ENCODE data around the gene TBCC.
"Not testable (repeated sequence)": the region's sequence is repeated elsewhere in the genome, so short reads cannot be mapped to it uniquely, and the experiment has no call there.

The TBCC gene

DNA sequence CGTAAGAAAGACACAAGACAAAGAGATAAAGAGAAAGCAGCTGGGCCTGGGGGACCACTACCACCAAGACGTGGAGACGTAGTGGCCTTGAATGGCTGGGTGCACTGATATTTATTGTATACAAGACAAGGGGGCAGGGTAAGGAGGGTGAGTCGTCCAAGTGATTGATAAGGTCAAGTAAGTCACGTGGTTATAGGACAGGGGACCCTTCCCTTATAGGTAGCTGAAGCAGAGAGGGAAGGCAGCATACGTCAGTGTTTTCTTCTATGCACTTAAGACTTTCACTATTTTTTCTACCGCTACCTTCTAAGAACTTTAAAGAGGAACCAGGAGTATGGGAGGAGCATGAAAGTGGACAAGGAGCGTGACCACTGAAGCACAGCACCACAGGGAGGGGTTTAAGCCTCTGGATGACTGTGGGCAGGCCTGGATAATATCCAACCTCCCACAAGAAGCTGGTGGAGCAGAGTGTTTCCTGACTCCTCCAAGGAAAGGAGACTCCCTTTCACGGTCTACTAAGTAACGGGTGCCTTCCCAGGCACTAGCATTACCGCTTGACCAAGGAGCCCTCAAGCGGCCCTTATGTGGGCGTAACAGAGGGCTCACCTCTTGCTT lies 11.9 kb downstream of the TBCC start:
- DNase-seq (ENCODE audit: low read depth): not testable (repeated sequence)

DNA sequence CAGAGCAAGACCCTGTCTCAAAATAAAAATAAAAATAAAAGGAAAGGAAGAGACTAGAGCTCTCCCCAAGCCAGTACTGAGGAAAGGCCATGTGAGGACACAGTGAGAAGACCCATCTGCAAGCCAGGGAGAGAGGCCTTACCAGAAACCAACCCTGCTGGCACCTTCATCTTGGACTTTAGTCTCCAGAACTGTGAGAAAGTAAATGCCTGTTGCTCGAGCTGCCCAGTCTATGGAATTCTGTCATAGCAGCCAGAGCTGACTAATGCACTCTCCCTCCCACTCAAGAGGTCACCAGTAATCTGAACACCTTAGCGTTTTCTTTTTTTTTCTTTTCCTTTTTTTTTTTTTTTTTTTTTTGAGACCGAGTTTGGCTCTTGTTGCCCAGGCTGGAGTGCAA lies 16.2 kb downstream of the TBCC start:
- DNase-seq (ENCODE audit: low read depth): no peak

DNA sequence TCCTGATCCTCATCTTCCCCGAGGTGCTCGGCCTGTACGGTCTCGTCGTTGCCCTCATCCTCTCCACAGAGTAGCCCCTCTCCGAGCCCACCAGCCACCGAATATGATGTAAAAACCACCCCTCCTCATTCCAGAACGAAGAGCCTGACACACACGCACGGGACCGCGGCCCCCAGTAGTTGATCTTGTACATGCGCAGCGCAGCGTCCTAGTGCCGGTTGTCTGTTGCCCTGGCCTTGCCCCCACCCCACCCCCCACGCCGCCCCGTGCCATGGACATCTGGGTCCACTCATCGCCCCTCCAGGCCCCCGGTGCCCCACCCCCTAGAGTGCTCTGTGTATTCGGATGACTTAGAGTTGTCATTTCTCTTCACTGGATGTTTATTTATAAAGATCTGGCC lies 18.3 kb downstream of the TBCC start:
- no peak for DNase-seq (ENCODE audit: low read depth)

DNA sequence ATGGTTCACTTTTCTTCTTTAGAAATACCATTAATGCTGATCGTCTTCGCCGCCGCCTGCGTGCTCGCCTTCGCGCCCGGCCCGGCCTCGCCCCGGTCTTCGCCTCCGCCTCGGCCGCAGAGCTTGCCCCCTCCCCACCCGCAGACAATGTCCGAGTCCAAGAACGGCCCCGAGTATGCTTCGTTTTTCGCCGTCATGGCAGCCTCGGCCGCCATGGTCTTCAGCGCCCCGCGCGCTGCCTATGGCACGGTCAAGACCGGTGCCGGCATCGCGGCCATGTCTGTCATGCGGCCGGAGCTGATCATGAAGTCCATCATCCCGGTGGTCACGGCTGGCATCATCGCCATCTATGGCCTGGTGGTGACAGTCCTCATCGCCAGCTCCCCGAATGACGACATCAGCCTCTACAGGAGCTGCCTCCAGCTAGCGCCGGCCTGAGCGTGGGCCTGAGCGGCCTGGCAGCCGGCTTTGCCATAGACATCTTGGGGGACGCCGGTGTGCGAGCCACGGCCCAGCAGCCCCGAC lies 18.8 kb downstream of the TBCC start:
- no peak for DNase-seq (ENCODE audit: low read depth)

DNA sequence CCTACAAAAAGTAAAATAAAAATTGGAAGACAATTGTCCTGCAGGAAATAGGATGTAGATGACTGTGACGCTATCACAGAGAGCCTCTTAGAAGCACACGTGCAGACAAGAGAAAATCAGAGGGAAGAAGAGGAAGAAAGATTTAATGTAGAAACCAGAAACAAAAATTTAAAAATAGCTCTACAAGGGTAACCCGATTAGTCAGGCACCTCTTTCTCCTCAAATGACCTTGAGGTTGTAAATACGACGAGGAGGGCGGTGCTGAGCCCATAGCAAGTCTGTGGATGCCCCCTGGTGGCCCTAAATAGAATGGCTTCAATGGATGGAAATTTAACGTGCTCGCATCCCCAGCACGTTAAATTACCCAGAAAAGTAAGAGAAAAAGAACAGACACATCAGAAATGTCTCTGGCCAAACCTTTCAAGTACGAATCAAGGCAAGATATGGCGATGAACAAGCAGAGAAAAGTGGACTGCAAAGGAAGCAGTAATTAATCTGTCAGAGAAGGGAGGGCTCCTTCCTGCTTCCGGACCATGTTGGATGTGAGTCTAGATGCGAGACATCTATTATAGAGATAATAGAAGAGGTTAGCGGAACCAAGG lies 19.3 kb downstream of the TBCC start:
- DNase-seq (ENCODE audit: low read depth): peak; percentile 55

DNA sequence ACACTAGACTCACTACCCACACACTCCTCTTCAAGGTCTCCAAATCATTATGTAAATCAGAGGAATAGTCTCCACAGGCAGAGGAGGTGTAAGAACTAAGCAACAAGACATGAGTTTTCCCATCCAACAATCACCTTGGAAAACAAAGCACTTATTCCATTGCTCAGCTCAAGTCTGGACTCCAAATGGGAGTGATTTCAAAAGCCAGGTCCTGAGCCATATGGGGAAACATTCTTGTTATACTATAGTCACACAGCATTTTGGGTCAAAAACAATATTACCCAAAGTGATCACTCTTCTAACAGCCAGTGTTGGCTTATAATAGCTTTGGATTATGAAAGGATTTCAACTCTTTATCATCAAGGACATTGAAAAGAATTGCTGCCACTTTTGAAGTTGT lies 19.9 kb downstream of the TBCC start:
- no peak for DNase-seq (ENCODE audit: low read depth)

DNA sequence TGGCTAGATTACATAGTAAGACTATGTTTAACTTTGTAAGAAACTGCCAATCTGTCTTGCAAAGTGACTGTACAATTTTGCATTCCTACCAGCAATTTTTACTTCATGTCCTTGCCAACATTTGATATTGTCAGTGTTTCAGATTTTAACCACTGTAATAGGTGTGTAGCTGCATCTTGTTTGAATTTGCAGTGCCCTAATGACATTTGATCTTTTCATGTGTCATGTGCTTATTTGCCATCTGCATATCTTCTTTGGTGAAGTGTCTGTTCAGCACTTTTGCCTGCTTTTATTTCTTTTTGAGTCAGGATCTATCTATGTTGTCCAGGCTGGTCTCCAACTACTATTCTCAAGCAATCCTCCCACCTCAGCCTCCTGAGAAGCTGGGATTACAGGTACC lies 21.1 kb downstream of the TBCC start:
- DNase-seq (ENCODE audit: low read depth): no peak

DNA sequence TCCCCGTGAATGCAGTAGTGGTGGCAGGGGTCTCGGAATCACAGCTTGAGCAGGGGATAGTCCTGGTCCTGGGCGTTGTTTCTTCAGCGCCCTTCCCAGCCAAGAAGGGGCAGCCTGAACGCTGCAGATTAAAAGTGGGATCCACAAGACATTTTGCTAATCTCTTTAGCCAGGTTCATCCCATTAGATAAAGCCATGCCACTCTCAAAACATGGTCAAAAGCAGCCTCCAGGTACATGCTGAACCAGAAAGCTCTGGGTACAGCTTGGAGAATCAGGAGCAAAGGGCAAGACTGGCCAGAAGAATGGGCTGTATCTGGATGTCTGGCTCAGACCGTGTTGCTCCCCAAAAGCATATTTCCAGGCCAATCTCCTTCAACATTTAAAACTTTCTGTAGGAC lies 23.4 kb downstream of the TBCC start, which contains the start of gene PRPH2:
Gene PRPH2, minus strand, starts transcription at position 101 of the 400 bp plus-strand sequence. CDS start 263 bp downstream, outside the sequence.
- no peak for DNase-seq (ENCODE audit: low read depth)

DNA sequence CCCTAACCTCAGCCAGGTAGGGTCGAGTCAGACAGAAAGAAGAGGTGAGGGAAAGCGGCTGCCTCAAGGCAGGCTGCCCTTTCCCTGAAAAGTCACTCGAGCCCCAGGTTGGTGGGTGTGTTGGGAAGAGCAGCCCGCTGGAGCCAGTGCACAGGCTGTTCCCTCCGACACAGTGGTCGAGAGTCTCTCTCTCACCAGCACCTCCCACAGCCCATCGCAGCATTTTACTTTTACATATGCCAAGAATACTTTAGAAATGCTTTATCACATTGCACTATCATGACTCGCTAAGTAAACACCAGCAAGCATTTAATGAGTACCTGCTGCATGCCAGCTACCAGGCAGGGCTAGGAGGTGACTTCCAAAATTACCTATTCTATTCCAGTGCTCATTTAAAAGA lies 25.2 kb downstream of the TBCC start:
- DNase-seq (ENCODE audit: low read depth): no peak

DNA sequence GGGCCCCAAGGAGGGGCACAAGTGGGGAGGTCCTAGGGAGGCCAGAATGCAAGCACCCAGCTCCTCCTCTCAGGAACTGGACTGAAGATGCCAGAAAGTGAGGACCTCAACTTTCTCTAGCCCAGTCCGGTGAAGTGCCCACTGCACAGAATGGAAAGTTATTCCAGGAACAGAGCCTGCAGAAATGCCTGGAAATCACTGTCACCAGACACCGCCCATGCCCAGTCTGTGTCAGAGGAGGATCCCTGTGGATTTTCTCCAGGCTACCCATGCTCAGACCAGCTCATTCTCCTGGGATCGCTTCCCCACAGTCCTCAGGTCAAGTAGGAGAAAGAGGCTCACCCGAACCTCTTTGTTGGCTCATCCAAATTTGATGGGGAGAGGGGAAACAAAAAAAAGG lies 30.0 kb downstream of the TBCC start:
- no peak for DNase-seq (ENCODE audit: low read depth)

DNA sequence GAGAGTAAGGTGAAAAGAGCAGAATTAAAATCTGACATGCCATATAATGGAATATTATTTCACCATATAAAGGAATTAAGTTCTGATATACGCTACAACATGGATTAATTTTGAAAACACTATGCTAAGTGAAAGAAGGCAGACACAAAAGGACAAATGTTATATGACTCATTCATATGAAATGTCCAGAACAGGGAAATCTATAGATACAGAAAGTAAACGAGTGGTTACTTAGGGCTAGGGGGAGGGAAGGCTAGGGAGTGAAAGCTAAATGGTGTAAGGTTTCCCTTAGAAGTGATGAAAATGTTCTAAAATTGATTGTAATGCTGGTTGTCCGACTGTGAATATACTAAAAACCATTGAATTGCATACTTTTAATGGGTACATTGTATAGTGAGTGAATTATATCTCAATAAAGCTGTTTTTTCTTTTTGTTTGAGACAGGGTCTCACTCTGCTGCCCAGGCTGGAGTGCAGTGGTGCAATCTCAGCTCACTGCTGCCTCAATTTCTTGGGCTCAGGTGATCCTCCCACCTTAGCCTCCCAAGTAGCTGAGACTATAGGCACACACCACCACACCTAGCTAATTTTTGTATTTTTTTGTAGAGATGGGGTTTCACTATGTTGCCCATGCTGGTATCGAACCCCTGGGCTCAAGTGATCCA lies 31.7 kb downstream of the TBCC start:
- no peak for DNase-seq (ENCODE audit: low read depth)

DNA sequence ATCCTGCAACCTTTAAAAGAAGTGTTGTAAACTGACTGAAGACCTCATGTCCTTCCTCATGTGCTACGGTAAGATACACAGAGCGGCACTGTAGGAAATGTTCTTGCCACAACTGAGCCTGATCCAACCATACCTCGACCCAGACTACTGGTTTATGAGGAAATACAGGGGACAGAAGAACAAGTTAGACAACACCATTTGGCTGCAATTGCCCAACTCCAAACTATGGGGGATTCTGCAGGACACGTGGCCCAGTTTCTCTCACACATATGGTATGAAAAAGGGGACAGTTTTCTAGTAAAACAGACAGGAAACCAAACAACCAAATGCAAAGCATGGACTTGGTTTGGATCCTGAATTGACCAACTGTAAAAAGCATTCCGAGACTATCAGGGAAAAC lies 34.0 kb downstream of the TBCC start:
- DNase-seq (ENCODE audit: low read depth): no peak

DNA sequence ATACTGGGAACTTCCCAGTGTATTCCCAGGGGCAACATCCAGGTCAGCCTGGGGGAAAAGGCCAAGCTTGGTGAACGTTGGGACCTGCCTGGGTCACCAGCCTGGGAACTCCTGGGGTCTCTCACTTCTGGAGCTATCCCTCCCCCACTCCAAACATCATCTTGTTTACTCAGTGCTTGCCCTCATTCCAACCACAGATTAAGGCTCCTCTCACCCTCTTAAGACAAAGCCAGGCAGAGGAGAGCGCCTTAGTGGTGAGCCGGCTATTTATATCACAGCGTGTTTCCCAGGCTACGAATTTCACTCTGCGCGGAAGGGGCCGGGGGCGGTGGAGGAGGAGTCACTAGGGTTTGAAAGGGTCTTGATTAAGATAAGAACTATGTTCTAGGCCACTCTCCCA lies 35.6 kb downstream of the TBCC start:
- no peak for DNase-seq (ENCODE audit: low read depth)

DNA sequence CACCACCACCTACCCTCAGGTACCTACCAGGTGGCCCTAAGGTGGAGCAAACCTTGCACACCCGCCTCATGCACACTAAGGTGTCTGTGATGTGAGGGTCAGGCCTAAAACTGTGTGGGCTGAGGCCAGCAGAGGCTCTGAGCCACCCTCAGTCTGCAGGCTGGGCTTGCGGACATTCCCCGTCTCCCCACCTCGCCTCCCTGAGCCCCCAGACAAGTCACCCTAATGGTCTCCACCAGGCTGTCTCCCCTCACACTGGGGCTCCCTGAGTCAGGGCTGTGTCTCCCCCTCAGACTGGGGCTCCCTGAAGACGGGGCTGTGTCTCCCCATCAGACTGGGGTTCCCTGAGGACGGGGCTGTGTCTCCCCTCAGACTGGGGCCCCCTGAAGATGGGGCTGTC lies 36.0 kb downstream of the TBCC start:
- DNase-seq (ENCODE audit: low read depth): no peak

DNA sequence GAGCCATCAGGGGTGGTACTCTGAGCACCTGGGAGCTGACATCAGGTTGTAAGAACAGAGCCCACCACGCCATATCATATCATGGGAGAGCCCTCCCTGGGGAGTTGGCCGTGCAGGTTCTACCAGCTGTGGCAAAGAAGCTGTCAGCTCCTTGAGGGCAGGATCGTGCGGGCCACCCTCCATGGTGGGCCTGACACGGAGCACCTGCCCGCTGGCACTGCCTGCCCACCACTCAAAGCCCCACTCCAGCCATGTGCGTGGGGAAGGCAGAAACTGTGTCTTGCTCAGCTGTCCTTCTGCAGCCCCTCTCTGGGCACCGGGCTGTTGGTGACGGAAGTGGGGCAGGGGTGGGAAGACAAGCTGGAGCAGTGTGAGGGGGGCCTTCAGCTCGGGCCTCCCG lies 37.8 kb downstream of the TBCC start:
- DNase-seq (ENCODE audit: low read depth): no peak

DNA sequence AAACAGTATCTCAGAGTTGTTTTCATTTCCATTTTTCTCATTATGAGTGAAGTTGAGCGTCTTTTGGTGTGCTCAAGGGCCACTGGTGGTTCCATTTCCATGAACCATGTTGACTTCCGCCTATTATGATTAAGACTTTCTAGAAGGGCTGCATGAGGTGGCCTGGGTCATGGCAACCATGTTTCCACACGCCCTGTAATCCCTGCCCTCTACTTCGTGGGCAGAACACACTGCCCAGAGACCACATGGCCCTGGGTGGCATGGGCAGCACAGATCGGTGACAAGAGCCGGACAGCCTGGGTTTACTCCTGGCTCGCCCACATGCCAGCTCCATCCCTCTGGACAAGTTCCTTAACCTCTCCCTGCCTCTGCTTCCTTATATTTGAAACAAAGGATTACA lies 38.3 kb downstream of the TBCC start:
- no peak for DNase-seq (ENCODE audit: low read depth)

DNA sequence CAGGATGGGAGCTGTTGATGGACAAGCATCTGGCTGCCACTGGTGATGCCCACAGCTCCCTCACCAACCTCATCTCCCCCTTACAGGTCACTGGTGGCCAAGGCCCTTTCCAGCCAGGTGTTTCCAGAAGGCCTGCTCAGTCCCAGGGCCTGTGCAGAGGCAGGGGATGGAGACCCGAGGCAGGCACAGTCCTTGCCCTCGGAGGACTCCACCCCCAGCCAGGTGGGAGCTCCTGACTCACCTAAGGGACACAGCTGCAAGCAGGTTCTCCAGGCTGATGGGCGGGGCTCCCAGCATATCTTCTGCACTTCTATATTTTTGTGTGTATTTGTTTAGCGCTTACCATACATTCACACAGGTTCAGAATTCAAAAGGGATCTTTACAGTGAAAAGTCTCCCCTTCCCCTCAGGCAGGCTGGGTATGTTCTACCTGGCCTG lies 40.9 kb downstream of the TBCC start:
- DNase-seq (ENCODE audit: low read depth): no peak

DNA sequence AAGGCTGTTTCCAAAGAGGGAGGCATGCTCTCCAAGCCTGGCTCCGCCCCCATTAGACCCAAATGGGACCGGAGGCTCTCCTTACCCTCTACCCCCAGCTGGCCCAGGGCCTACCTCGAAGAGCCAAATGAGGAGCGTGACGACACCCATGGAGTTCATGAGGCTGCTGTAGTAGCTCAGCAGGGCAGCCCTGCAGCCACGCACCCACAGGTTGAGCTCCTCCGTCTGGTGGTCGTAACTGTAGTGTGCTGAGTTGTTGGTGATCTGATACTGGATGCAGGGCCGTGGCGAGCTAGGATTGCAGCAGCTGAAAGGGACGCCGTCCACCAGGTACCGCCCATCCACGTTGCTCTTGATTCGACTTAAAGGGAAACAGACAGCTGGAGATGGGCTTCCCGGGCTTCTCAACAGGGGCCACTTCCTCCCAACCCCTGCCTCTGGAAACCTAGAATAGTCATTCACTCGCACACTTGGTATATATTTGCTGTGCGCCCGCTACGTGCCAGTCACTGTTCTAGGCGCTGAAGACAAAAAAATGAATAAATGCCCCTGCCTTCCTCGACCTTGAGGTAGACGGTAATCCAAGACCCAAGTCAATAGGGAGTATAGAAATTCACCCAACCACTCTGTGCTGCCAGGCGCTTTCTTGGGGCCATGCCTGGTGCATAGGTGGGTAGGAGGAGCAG lies 41.5 kb downstream of the TBCC start:
- no peak for DNase-seq (ENCODE audit: low read depth)

DNA sequence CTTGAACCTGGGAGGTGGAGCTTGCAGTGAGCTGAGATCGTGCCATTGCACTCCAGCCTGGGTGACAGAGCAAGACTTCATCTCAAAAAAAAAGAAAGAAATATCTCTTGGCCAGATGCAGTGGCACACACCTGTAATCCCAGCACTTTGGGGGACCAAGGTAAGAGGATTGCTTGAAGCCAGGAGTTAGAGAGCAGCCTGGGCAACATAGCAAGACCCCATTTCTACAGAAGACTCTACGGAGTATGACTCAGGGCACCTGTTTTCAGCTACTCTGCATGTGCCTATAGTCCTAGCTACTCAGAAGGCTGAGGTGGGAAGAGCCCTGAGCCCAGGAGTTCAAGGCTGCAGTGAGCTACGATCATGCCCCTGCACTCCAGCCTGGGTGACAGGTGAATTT lies 43.1 kb downstream of the TBCC start:
- not testable (repeated sequence) for DNase-seq (ENCODE audit: low read depth)

DNA sequence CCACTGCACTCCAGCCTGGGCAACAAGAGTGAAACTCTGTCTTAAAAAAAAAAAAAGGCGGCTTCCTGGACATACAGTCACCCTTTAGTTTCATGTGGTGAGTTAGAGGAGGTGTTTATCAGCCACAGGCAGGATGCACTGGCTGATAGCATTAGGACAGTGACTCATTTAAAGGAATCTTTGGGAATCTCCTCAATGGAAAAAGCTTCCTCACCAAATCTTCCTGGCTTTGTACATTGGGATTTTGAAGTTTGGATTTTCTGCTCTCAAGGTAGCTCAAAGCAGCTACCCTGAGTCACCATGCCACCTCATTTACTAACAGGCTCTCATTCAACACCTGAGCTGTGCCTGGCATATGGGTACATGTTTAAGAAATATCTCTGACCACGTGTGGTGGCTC lies 43.7 kb downstream of the TBCC start:
- no peak for DNase-seq (ENCODE audit: low read depth)

DNA sequence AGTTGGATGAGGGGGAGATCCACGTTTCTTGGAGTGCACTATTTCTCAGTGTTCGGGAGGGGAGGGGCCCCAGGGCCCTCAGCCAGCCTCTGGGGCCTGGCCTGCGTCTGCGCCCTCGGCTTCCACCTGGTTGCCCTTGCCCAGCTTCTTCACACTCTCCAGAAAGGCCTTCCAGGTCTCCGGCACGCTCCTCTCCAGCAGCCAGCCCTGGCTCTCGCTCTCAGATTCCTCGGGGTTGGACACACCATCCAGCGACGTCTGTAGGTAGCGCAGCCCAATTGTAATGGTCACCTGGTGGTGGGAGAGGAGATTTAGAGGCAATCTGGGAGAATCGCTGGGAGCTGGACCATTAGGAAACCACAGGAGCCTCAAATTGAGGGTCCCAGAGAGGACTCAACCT lies 47.7 kb downstream of the TBCC start:
- no peak for DNase-seq (ENCODE audit: low read depth)

DNA sequence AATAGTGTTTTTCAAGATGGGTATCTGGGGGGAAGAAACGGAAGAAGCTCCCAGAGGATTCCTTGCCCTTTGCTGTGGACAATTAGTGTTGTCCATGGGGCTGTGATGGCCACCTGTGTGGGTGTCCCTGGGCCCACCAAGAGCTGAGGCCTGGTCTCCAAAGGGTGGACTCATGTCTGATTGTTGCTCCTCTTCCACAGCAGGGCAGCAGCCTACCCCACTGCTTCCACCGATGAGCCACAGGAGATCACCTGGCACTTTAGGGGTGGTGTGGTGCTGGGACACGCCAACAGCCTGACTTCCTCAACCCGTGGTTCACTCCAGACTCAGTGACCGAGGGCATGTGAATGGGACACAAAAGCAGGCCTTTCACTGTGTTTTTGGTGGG lies 48.6 kb downstream of the TBCC start:
- no peak for DNase-seq (ENCODE audit: low read depth)

All from CMK (cell line).